HEK293 (cell line): ENCODE measurements around the gene PCDHGB3.
"Not testable (repeated sequence)": the region's sequence is repeated elsewhere in the genome, so short reads cannot be mapped to it uniquely, and the experiment has no call there.

Experiments
- CTCF ChIA-PET: fragments of 350-600 bp; formaldehyde crosslinking; extraction: SDS; loops from one replicate; lab custom pipeline; 2021; ENCODE audit warnings: antibody characterized with exemption; lab: Yijun Ruan, JAX
- POLR2A ChIA-PET: fragments of 300-600 bp; formaldehyde crosslinking; extraction: SDS; loops from one replicate; lab custom pipeline; 2020; ENCODE audit warnings: antibody characterized with exemption, inconsistent platforms; lab: Yijun Ruan, JAX
- H3K27ac ChIP-seq: fragments of 200-500 bp; sonication (Bioruptor generic); 2 replicates; pipeline ENCODE4 v1.5.1; 2014; ENCODE audit warnings: low read depth, low read length, control low read depth, inconsistent platforms; ENCODE audit errors: extremely low read depth
- H3K36me3 ChIP-seq, 2 experiments: fragments of 200-500 bp in 1 of 2; sonication (Bioruptor generic) in 1 of 2; 1 replicate in 1 of 2; 2 replicates in 1 of 2; pipeline ENCODE4 v1.5.1; 2014 to 2017; ENCODE audit warnings: inconsistent platforms in 2 of 2, low read length in 2 of 2; ENCODE audit not compliant: control insufficient read depth in 2 of 2, insufficient read depth in 1 of 2
- H3K4me1 ChIP-seq: fragments of 200-500 bp; sonication (Bioruptor generic); 2 replicates; pipeline ENCODE4 v1.5.1; 2014; ENCODE audit warnings: mild to moderate bottlenecking, low read length, inconsistent platforms; ENCODE audit not compliant: control insufficient read depth, insufficient read depth
- H3K4me3 ChIP-seq: 2 replicates; pipeline ENCODE4 v1.5.1; 2011; ENCODE audit warnings: low read depth, mild to moderate bottlenecking, control low read depth, low read length, moderate library complexity
- H3K9me3 ChIP-seq: fragments of 200-500 bp; sonication (Bioruptor generic); 2 replicates; pipeline ENCODE4 v1.5.1; 2014; ENCODE audit warnings: low read depth, low read length, inconsistent platforms; ENCODE audit not compliant: control insufficient read depth, insufficient read depth
- EGR2 ChIP-seq: fragments of 450-650 bp; formaldehyde crosslinking; IDR thresholded peaks from 2 replicates; pipeline ENCODE4 v1.5.1; 2016; ENCODE audit warnings: low read depth, missing biosample characterization, missing genetic modification characterization
- KLF16 ChIP-seq: fragments of 450-650 bp; formaldehyde crosslinking; IDR thresholded peaks from 2 replicates; pipeline ENCODE4 v1.5.1; 2017; ENCODE audit warnings: missing biosample characterization, missing genetic modification characterization
- MZF1 ChIP-seq: fragments of 450-650 bp; formaldehyde crosslinking; IDR thresholded peaks from 2 replicates; pipeline ENCODE4 v1.5.1; 2017; ENCODE audit warnings: missing biosample characterization, missing genetic modification characterization, borderline replicate concordance
- PBX3 ChIP-seq: sonication (generic); formaldehyde crosslinking; IDR thresholded peaks from 2 replicates; pipeline ENCODE4 v1.8.1; 2022; ENCODE audit warnings: mild to moderate bottlenecking, moderate library complexity, missing genetic modification reagents
- REPIN1 ChIP-seq: fragments of 450-650 bp; formaldehyde crosslinking; IDR thresholded peaks from 2 replicates; pipeline ENCODE4 v1.5.1; 2017; ENCODE audit warnings: missing biosample characterization, missing genetic modification characterization, low read depth
- ZBTB1 ChIP-seq: fragments of 450-650 bp; formaldehyde crosslinking; IDR thresholded peaks from 2 replicates; pipeline ENCODE4 v1.5.1; 2016; ENCODE audit warnings: missing biosample characterization, missing genetic modification characterization
- ZBTB17 ChIP-seq: fragments of 450-650 bp; formaldehyde crosslinking; IDR thresholded peaks from 2 replicates; pipeline ENCODE4 v1.5.1; 2016; ENCODE audit warnings: missing biosample characterization, missing genetic modification characterization
- ZEB2 ChIP-seq: fragments of 450-650 bp; formaldehyde crosslinking; IDR thresholded peaks from 2 replicates; pipeline ENCODE4 v1.5.1; 2016; ENCODE audit warnings: missing biosample characterization, missing genetic modification characterization
- ZFHX2 ChIP-seq: fragments of 450-650 bp; formaldehyde crosslinking; conservative IDR thresholded peaks from 2 replicates; pipeline ENCODE4 v1.5.1; 2016; ENCODE audit warnings: missing biosample characterization, missing genetic modification characterization
- ZFP41 ChIP-seq: fragments of 450-650 bp; formaldehyde crosslinking; IDR thresholded peaks from 2 replicates; pipeline ENCODE4 v1.5.1; 2016; ENCODE audit warnings: missing biosample characterization, missing genetic modification characterization, borderline replicate concordance
- ZNF138 ChIP-seq: fragments of 450-650 bp; formaldehyde crosslinking; IDR thresholded peaks from 2 replicates; pipeline ENCODE4 v1.5.1; 2016; ENCODE audit warnings: missing biosample characterization, missing genetic modification characterization, borderline replicate concordance
- ZNF2 ChIP-seq: fragments of 450-650 bp; formaldehyde crosslinking; IDR thresholded peaks from 2 replicates; pipeline ENCODE4 v1.5.1; 2016; ENCODE audit warnings: missing biosample characterization, missing genetic modification characterization
- ZNF280D ChIP-seq: fragments of 450-650 bp; formaldehyde crosslinking; IDR thresholded peaks from 2 replicates; pipeline ENCODE4 v1.5.1; 2016; ENCODE audit warnings: missing biosample characterization, missing genetic modification characterization
- ZNF335 ChIP-seq: fragments of 450-650 bp; formaldehyde crosslinking; conservative IDR thresholded peaks from 2 replicates; pipeline ENCODE4 v1.5.1; 2016; ENCODE audit warnings: missing biosample characterization, missing genetic modification characterization
- ZNF354C ChIP-seq: fragments of 450-650 bp; formaldehyde crosslinking; IDR thresholded peaks from 2 replicates; pipeline ENCODE4 v1.5.1; 2016; ENCODE audit warnings: missing biosample characterization, missing genetic modification characterization, low read depth, borderline replicate concordance
- ZNF366 ChIP-seq: fragments of 450-650 bp; formaldehyde crosslinking; conservative IDR thresholded peaks from 2 replicates; pipeline ENCODE4 v1.5.1; 2016; ENCODE audit warnings: missing biosample characterization, missing genetic modification characterization
- ZNF398 ChIP-seq: fragments of 450-650 bp; formaldehyde crosslinking; IDR thresholded peaks from 2 replicates; pipeline ENCODE4 v1.5.1; 2017; ENCODE audit warnings: missing biosample characterization, missing genetic modification characterization
- ZNF473 ChIP-seq: fragments of 450-650 bp; formaldehyde crosslinking; IDR thresholded peaks from 2 replicates; pipeline ENCODE4 v1.5.1; 2017; ENCODE audit warnings: missing biosample characterization, missing genetic modification characterization
- ZNF560 ChIP-seq: fragments of 450-650 bp; formaldehyde crosslinking; IDR thresholded peaks from 2 replicates; pipeline ENCODE4 v1.5.1; 2017; ENCODE audit warnings: missing biosample characterization, missing genetic modification characterization, borderline replicate concordance
- ZNF610 ChIP-seq: fragments of 450-650 bp; formaldehyde crosslinking; IDR thresholded peaks from 2 replicates; pipeline ENCODE4 v1.5.1; 2016; ENCODE audit warnings: missing biosample characterization, missing genetic modification characterization, borderline replicate concordance
- ZNF639 ChIP-seq: fragments of 450-650 bp; formaldehyde crosslinking; IDR thresholded peaks from 2 replicates; pipeline ENCODE4 v1.5.1; 2016; ENCODE audit warnings: missing biosample characterization, missing genetic modification characterization
- ZNF660 ChIP-seq: fragments of 450-650 bp; IDR thresholded peaks from 2 replicates; pipeline ENCODE4 v1.5.1; 2018; ENCODE audit warnings: missing biosample characterization, mild to moderate bottlenecking, missing genetic modification characterization
- ZNF76 ChIP-seq: fragments of 450-650 bp; formaldehyde crosslinking; IDR thresholded peaks from 2 replicates; pipeline ENCODE4; 2016; ENCODE audit warnings: low read depth, missing biosample characterization, missing genetic modification characterization, borderline replicate concordance
- ZNF830 ChIP-seq: fragments of 450-650 bp; IDR thresholded peaks from 2 replicates; pipeline ENCODE4 v1.5.0; 2018; ENCODE audit warnings: missing biosample characterization, missing genetic modification characterization, low read depth, mild to moderate bottlenecking, moderate library complexity
- ZNF837 ChIP-seq: fragments of 450-650 bp; formaldehyde crosslinking; IDR thresholded peaks from 2 replicates; pipeline ENCODE4 v1.5.1; 2016; ENCODE audit warnings: missing biosample characterization, missing genetic modification characterization

The PCDHGB3 gene

GRCh38 chr5:141345327-141345726 lies 24.7 kb upstream of the PCDHGB3 start (continued):
- TF ChIP-seq ZBTB1 (tag by site-specific recombination) (no peak), ZNF366 (tag by site-specific recombination) (no peak), ZFHX2 (tag by site-specific recombination) (no peak), PBX3 (CRISPR knock-in tag) (no peak)

- H3K9me3 ChIP-seq, H3K4me3 ChIP-seq, H3K36me3 ChIP-seq, H3K4me1 ChIP-seq, H3K27ac ChIP-seq, POLR2A ChIA-PET: not testable (repeated sequence)
- CTCF ChIA-PET, result interaction anchor here (0.6 to 1.9 kb wide), 4 partner anchors 27 to 218 kb away, joined by 3 to 12 read pairs (median 6); no protein-coding TSS in a partner anchor
Observed at GRCh38 chr5:141346017-141346416, 24.0 kb upstream of the PCDHGB3 start.

GRCh38 chr5:141349917-141350619 lies 20.0 kb upstream of the PCDHGB3 start, which contains the start of gene PCDHGB1:
PCDHGB1 (plus strand) TSS chr5:141350099; CDS start chr5:141350261, 162 bp downstream.
- no peaks in the 10 kb centered on the region for H3K9me3 ChIP-seq
- CTCF ChIA-PET, result interaction anchor here (0.5 to 5.6 kb wide), 42 partner anchors 8 to 544 kb away, joined by 3 to 33 read pairs (median 5); partner anchors contain the start of genes PCDHGA1, PCDHGA11, PCDHGA12 and PCDHGA2
- no peaks in the 10 kb centered on the region for H3K36me3 ChIP-seq
- peaks cover 2% of the 10 kb centered on the region; the same call in 1 of the 2 replicates for H3K4me1 ChIP-seq
- POLR2A ChIA-PET, result interaction anchor here (0.6 to 1.3 kb wide), 3 partner anchors 30 to 214 kb away, joined by 3 to 5 read pairs (median 4); partner anchors contain the start of gene TAF7
- H3K27ac ChIP-seq, result no peak within 1 kb of the TSS
- peak within 1 kb of the TSS; percentile 34 for H3K4me3 ChIP-seq
- no peak for TF ChIP-seq ZNF560 (tag by site-specific recombination)
- no peak for TF ChIP-seq ZNF830 (tag by site-specific recombination)
- TF ChIP-seq ZNF2 (tag by site-specific recombination), result peak; percentile 67; the same call in 1 of the 2 replicates
- no peak for TF ChIP-seq ZNF473 (tag by site-specific recombination)
- peak; percentile 69 for TF ChIP-seq ZNF335 (tag by site-specific recombination)
- no peak for TF ChIP-seq ZNF76 (tag by site-specific recombination)
- no peak for TF ChIP-seq ZFP41 (tag by site-specific recombination)
- peak; percentile 8; the same call in 1 of the 2 replicates for TF ChIP-seq ZBTB17 (tag by site-specific recombination)
- no peak for TF ChIP-seq ZNF138 (tag by site-specific recombination)
- no peak for TF ChIP-seq EGR2 (tag by site-specific recombination)
- no peak for TF ChIP-seq KLF16 (tag by site-specific recombination)
- no peak for TF ChIP-seq ZNF837 (tag by site-specific recombination)
- TF ChIP-seq ZNF639 (tag by site-specific recombination), result no peak
- no peak for TF ChIP-seq MZF1 (tag by site-specific recombination)
- TF ChIP-seq ZNF280D (tag by site-specific recombination), result no peak
- no peak for TF ChIP-seq ZNF398
- TF ChIP-seq ZNF610, result peak; percentile 85; the same call in 1 of the 2 replicates
- TF ChIP-seq ZNF660 (tag by site-specific recombination), result no peak
- no peak for TF ChIP-seq ZNF354C (tag by site-specific recombination)
- TF ChIP-seq REPIN1 (tag by site-specific recombination), result no peak
- TF ChIP-seq ZEB2 (tag by site-specific recombination), result no peak
